Mesodermal cell (in vitro differentiated cells): ENCODE data around the gene ATIC.
A peak's percentile ranks its signal among the peaks of the same experiment; 100 is the strongest.

ENCODE experiments used
- H3K27ac ChIP-seq: 2 replicates; pipeline ENCODE4 v1.7.0; 2013; ENCODE audit warnings: mild to moderate bottlenecking, low read depth, low read length, moderate library complexity; ENCODE audit not compliant: severe bottlenecking
- H3K36me3 ChIP-seq: 2 replicates; pipeline ENCODE4 v1.7.1; 2013; ENCODE audit warnings: mild to moderate bottlenecking, low read length, moderate library complexity; ENCODE audit not compliant: control insufficient read depth, insufficient read depth
- H3K4me1 ChIP-seq: one replicate; pipeline ENCODE4 v1.7.1; 2013; ENCODE audit warnings: mild to moderate bottlenecking, low read length; ENCODE audit not compliant: insufficient read depth, control insufficient read depth, poor library complexity, severe bottlenecking
- H3K4me3 ChIP-seq: 2 replicates; pipeline ENCODE4 v1.7.0; 2013; ENCODE audit warnings: low read length, control low read depth, mild to moderate bottlenecking; ENCODE audit not compliant: insufficient read depth, poor library complexity, severe bottlenecking; ENCODE audit errors: extremely low read depth
- H3K9me3 ChIP-seq: 2 replicates; pipeline ENCODE4 v1.7.1; 2013; ENCODE audit warnings: mild to moderate bottlenecking, low read length, moderate library complexity; ENCODE audit not compliant: control insufficient read depth
- WGBS, 2 experiments: methylation state at CpG; one replicate each; pipeline ENCODE4 v1.1.5; 2013; ENCODE audit warnings: missing lambda C conversion rate in 2 of 2; ENCODE audit not compliant: insufficient coverage in 2 of 2; 5-methylcytosine and 5-hydroxymethylcytosine counted together

Gene ATIC

GRCh38 chr2:215388002-215388728, 76.3 kb downstream of the ATIC start:
- WGBS, 2 experiments, result 88 to 97% methylated on average over 4 to 5 of the region's 7 CpGs
- Histone ChIP-seq H3K4me3 (no peak overlapping the region), H3K27ac (no peak overlapping the region), H3K9me3 (no peaks in the 10 kb centered on the region), H3K36me3 (peaks cover 92% of the 10 kb centered on the region), H3K4me1 (no peaks in the 10 kb centered on the region)

GRCh38 chr2:215390550-215390913, 78.7 kb downstream of the ATIC start:
- Histone ChIP-seq H3K9me3 (no peaks in the 10 kb centered on the region), H3K36me3 (peaks cover 91% of the 10 kb centered on the region), H3K4me3 (no peak overlapping the region), H3K4me1 (no peaks in the 10 kb centered on the region), H3K27ac (no peak overlapping the region)
- 92 to 100% methylated on average over 1 of the region's 2 CpGs for WGBS, 2 experiments

- 93 to 100% methylated on average over 1 to 3 of the region's 5 CpGs for WGBS, 2 experiments
- Histone ChIP-seq H3K9me3 (no peaks in the 10 kb centered on the region), H3K36me3 (peaks cover 89% of the 10 kb centered on the region), H3K4me3 (no peak overlapping the region), H3K27ac (no peak overlapping the region), H3K4me1 (no peaks in the 10 kb centered on the region)
These were observed 79.7 kb downstream of the ATIC start for GRCh38 chr2:215391531-215391930.

DNA sequence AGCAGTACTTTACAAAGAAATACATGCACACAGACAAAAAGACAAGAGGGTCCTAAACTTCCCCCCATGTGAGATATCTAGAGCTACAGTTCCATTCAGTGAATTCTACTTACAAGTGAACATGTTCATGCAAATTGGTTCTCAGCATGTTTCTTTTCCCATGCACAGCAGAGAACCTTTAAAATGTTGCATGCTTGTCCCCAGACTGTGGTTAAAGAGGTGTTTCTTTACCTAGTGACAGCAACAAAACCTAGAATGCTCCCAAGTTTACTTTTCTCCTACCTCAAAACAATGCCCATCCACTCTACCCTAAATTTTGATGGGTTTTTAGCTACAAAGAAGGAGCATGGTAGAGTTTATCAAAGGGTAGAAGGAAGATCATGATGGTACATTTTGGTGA, 80.3 kb downstream of the ATIC start:
- Histone ChIP-seq H3K4me1 (no peaks in the 10 kb centered on the region), H3K36me3 (peaks cover 89% of the 10 kb centered on the region), H3K9me3 (no peaks in the 10 kb centered on the region), H3K4me3 (no peak overlapping the region), H3K27ac (no peak overlapping the region)

GRCh38 chr2:215392687-215393270, 80.9 kb downstream of the ATIC start:
- H3K9me3 ChIP-seq, result no peaks in the 10 kb centered on the region
- H3K4me1 ChIP-seq, result no peaks in the 10 kb centered on the region
- H3K27ac ChIP-seq, result no peak overlapping the region
- H3K36me3 ChIP-seq, result peaks cover 88% of the 10 kb centered on the region
- no peak overlapping the region for H3K4me3 ChIP-seq
- WGBS, 2 experiments, result 92 to 95% methylated on average over 12 of the region's 12 CpGs

GRCh38 chr2:215394102-215394805, 82.4 kb downstream of the ATIC start:
- H3K36me3 ChIP-seq, result peaks cover 88% of the 10 kb centered on the region
- H3K4me3 ChIP-seq, result no peak overlapping the region
- WGBS, 2 experiments, result 93 to 98% methylated on average over 5 of the region's 7 CpGs
- H3K9me3 ChIP-seq, result no peaks in the 10 kb centered on the region
- no peaks in the 10 kb centered on the region for H3K4me1 ChIP-seq
- H3K27ac ChIP-seq, result peak overlapping the region; percentile 13

DNA sequence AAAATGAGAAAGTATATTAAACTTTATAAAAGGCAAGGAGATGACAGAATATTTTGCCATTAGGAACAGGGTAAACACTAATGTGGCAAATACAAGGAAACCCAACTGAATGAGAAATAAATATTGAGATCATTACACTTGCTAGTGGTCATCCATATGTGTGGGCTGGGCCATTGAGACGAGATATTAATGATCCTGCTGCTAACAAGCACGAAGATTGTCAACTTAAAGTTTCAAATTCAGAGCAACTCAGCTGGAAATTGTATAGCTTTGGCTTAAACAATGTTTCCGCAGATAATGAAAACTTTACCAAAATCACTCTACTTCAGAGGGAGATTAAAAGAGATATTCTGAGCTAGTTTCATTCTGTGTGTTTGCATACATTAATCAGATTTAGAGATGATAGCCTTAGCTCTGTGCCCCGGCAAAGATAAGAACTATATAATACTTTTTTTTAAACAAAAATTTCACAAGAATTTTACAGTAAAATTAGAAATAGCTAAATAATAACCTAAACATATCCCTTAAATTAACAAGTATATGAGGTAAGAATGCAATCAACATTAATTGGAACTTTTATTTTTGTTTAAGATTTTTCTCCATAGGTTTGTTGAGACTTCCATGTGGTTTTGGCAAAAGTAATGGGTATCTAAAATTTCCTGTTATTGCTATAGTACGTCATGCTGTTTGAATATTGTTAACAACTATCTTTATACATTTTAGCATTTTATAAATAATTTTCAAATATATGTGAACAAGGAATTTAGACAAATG, 84.0 kb downstream of the ATIC start:
- no peaks in the 10 kb centered on the region for H3K4me1 ChIP-seq
- no peak overlapping the region for H3K27ac ChIP-seq
- H3K4me3 ChIP-seq, result no peak overlapping the region
- no peaks in the 10 kb centered on the region for H3K9me3 ChIP-seq
- 90 to 100% methylated on average over 2 of the region's 5 CpGs for WGBS, 2 experiments
- peaks cover 90% of the 10 kb centered on the region for H3K36me3 ChIP-seq

GRCh38 chr2:215396595-215397313, 84.9 kb downstream of the ATIC start:
- Histone ChIP-seq H3K27ac (peak overlapping the region; percentile 31), H3K4me3 (no peak overlapping the region), H3K36me3 (peaks cover 91% of the 10 kb centered on the region), H3K4me1 (no peaks in the 10 kb centered on the region), H3K9me3 (no peaks in the 10 kb centered on the region)
- WGBS, 2 experiments, result 100% methylated on average over 1 of the region's 2 CpGs; no CpG with 5 or more reads in 1 of the 2 experiments

DNA sequence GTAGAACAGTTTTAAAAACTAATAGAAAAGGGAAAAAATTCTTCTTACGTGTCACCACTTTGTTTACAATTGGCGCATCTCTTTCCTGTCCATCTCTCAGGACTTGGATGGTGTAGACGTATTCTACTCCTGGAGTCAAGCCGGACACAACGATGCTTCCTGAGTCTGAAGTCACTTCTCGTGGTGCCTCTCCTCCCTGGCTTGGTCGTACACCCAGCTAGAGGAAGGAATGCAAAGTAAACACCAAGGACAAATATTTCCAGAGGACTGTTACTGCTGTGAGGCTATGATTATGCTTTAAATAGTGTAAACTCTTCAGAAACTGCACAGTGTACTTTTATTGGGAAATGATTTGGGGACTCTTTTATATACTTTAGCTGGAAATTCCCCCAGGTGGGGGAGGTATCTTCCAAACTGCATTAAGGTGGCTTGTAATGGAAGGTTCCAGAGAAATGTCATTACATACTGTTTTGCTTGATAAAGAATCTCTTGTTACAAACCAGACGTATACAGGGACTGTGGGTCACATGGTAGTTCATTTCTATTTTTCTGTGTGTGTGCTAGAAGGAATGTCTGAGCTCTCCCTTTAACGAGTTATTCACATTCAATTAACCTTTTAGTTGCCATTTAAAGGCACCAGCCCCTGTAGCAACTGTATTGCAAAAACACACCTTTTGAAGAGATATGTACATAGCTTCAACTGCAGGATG, 85.9 kb downstream of the ATIC start:
- H3K9me3 ChIP-seq, result no peaks in the 10 kb centered on the region
- WGBS, 2 experiments, result 89 to 100% methylated on average over 6 to 7 of the region's 9 CpGs
- no peak overlapping the region for H3K4me3 ChIP-seq
- no peaks in the 10 kb centered on the region for H3K4me1 ChIP-seq
- peaks cover 88% of the 10 kb centered on the region for H3K36me3 ChIP-seq
- peak overlapping the region; percentile 29 for H3K27ac ChIP-seq
